ENCODE results near the gene CCNT1.
"Not testable (repeated sequence)": the region's sequence is repeated elsewhere in the genome, so short reads cannot be mapped to it uniquely, and the experiment has no call there.

Gene CCNT1

DNA sequence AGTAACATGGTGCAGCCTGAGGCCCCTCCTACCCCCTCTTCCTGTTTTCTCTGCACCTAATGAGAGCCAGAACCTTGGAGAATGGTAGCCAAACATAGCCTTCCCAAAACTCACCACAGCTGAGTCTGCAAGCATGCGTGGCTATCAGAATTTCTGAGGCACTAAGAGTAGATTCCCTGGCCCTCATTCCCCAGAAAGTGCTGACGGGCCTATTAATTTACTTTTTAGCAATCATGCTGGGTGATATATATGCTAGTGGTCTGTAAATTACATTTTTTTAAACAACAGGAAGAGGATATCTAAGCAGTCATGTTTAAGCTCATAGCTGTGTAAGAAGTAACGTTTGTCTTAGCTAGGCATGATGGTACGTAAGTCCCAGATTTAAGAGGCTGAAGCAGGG lies 64.8 kb downstream of the CCNT1 start:
- DNase-seq (ENCODE audit: low read depth, low spot score): no peak
- no peak overlapping the region for H3K4me3 ChIP-seq (ENCODE audit: low read length)

DNA sequence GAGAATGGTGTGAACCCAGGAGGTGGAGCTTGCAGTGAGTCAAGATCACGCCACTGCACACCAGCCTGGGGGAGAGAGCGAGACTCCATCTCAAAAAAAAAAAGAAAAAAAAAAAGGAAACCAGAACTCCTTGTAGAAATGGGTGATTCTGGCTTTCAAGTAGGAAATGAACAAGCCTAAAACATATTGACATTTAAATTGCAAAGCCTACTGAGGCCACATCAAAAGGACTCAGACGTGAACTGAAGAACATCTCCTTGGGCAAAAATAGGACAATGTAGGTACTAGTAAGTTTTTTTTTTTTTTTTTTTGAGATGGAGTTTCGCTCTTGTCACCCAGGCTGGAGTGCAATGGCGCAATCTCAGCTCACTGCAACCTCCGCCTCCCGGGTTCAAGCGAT lies 71.2 kb downstream of the CCNT1 start:
- peak; percentile 10 for DNase-seq (ENCODE audit: low read depth, low spot score)
- H3K4me3 ChIP-seq (ENCODE audit: low read length): not testable (repeated sequence)

DNA sequence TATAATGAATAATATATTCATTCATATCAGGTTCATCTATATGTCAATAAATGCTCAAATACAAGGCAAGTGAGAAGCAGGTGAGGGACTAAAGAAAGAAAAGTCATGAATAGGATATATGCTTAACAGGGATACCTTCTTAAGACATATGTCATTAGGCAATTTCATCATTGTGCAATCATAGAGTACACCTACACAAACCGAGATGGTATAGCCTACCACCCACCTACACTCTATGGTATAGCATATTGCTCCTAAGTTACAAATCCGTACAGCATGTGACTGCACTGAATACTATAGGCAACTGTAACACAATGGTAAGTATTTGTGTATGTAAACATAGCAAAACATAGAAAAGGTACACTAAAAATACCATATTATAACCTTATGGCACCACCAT lies 73.5 kb downstream of the CCNT1 start:
- DNase-seq (ENCODE audit: low read depth, low spot score): no peak
- no peak overlapping the region for H3K4me3 ChIP-seq (ENCODE audit: low read length)

GRCh38 chr12:48641752-48642555 lies 74.6 kb downstream of the CCNT1 start:
- H3K4me3 ChIP-seq (ENCODE audit: low read length); DNase-seq (ENCODE audit: low read depth, low spot score): not testable (repeated sequence)

DNA sequence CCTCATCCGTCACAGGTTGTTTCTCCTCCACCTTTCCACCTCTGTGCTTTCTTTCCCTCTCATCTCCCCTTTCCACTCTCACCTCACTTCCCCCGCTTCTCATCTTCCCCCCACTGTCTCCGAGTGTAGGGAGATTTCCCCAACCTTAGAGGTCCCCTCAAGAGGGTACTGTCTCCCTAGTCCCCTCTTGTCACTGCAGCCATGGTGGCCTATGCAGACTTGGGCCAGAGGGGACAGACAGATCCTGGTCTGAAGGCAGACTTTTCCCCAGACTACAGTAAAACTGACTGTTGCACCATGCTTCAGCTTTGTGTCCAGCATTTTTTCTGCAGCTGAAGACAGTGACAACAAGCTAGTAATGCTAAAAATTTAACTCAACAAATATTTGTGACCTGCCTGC lies 75.7 kb downstream of the CCNT1 start:
- no peak overlapping the region for H3K4me3 ChIP-seq (ENCODE audit: low read length)
- no peak for DNase-seq (ENCODE audit: low read depth, low spot score)

- no peak for DNase-seq (ENCODE audit: low read depth, low spot score)
- no peak overlapping the region for H3K4me3 ChIP-seq (ENCODE audit: low read length)
These were observed 76.1 kb downstream of the CCNT1 start for GRCh38 chr12:48640428-48640827.
